Activated CD8-positive, alpha-beta T cell treated with anti-CD3 and anti-CD28 coated beads for 36 hours (primary cell): ENCODE data around the gene STIP1. TPM values are rescaled to one million over a fixed set of nuclear protein-coding genes. Genes with fewer than 3 reads are reported as not detected.

Experiments used
- ATAC-seq: fragments of 200-7000 bp; cut with Tn5 transposase; one replicate; pipeline ENCODE4 v1.10.0; 2021; ENCODE audit warnings: mild to moderate bottlenecking, moderate library complexity
- CTCF ChIA-PET: fragments of 350-600 bp; sonication (Branson Sonifier 250); formaldehyde crosslinking; loops from one replicate; lab custom pipeline; 2021; ENCODE audit warnings: antibody characterized with exemption; lab: Charles Lee
- POLR2A ChIA-PET: fragments of 350-600 bp; sonication (Branson Sonifier 250); formaldehyde crosslinking; loops from one replicate; lab custom pipeline; 2021; ENCODE audit warnings: antibody characterized with exemption; lab: Charles Lee
- DNase-seq: peaks from one replicate; pipeline ENCODE4 v3.0.0-alpha.2; 2020
- H3K27ac Mint-ChIP-seq: one replicate; pipeline ENCODE4 v1.8.0; 2021; ENCODE audit warnings: mild to moderate bottlenecking, mixed read lengths
- H3K27me3 Mint-ChIP-seq: one replicate; pipeline ENCODE4 v1.8.0; 2021; ENCODE audit warnings: mixed read lengths
- H3K36me3 Mint-ChIP-seq: one replicate; pipeline ENCODE4 v1.8.0; 2021; ENCODE audit warnings: low read depth, mixed read lengths
- H3K4me1 Mint-ChIP-seq: one replicate; pipeline ENCODE4 v1.8.0; 2021; ENCODE audit warnings: low read depth, mixed read lengths
- H3K4me3 Mint-ChIP-seq: one replicate; pipeline ENCODE4 v1.8.0; 2021; ENCODE audit warnings: mild to moderate bottlenecking, moderate library complexity, mixed read lengths
- H3K9me3 Mint-ChIP-seq: one replicate; pipeline ENCODE4 v1.8.0; 2021; ENCODE audit warnings: mixed read lengths
- CTCF ChIP-seq: fragments of 200-600 bp; IDR thresholded peaks from one replicate; pipeline ENCODE4 v1.8.0; 2022; ENCODE audit warnings: antibody characterized with exemption, mild to moderate bottlenecking
- intact Hi-C: fragments of 100-400 bp; cut with micrococcal nuclease; formaldehyde crosslinking; loops from one replicate; pipeline ENCODE4 v1.10.0; 2022
- total RNA-seq, 2 experiments: library from RNA; stranded (reverse); gene quantifications; one replicate each; pipeline ENCODE4 v1.2.3, GENCODE V29; 2021

STIP1 gene
- total RNA-seq, 2 experiments from 2014 or later = 396 to 416 TPM

- no peak for DNase-seq
- ChIA-PET POLR2A (interaction anchor here (1.0 to 10.0 kb wide), 4 partner anchors 17 to 48 kb away, joined by 3 to 132 read pairs (median 4); partner anchors contain the start of gene FERMT3), CTCF (interaction anchor here (0.6 to 5.3 kb wide), 16 partner anchors 9 to 103 kb away, joined by 3 to 42 read pairs (median 5); partner anchors contain the start of genes CATSPERZ, FERMT3, PRDX5 and TRMT112)
- Mint-ChIP-seq H3K27ac (no peak overlapping the region), H3K27me3 (no peaks in the 10 kb centered on the region), H3K9me3 (no peaks in the 10 kb centered on the region), H3K4me3 (peak overlapping the region; percentile 90), H3K36me3 (peaks cover 2% of the 10 kb centered on the region), H3K4me1 (peaks cover 16% of the 10 kb centered on the region)
- TF ChIP-seq CTCF = peak; percentile 31
- intact Hi-C loops = no loop called here
- no peak for ATAC-seq
These were observed 66.3 kb downstream of the STIP1 start for GRCh38 chr11:64252003-64252872.

- intact Hi-C loops = no loop called here
- ATAC-seq (no peak), DNase-seq (no peak)
- no peak overlapping the region for H3K27ac Mint-ChIP-seq
- ChIA-PET POLR2A (interaction anchor here (1.7 to 10.0 kb wide), 3 partner anchors 15 to 46 kb away, joined by 5 to 132 read pairs (median 11); partner anchors contain the start of gene FERMT3), CTCF (interaction anchor here (0.7 to 5.3 kb wide), 6 partner anchors 10 to 51 kb away, joined by 3 to 35 read pairs (median 12); no protein-coding TSS in a partner anchor)
- H3K9me3 Mint-ChIP-seq = no peaks in the 10 kb centered on the region
- no peaks in the 10 kb centered on the region for H3K27me3 Mint-ChIP-seq
- peak overlapping the region; percentile 18 for H3K4me3 Mint-ChIP-seq
- peaks cover 2% of the 10 kb centered on the region for H3K36me3 Mint-ChIP-seq
- peaks cover 14% of the 10 kb centered on the region for H3K4me1 Mint-ChIP-seq
- TF ChIP-seq CTCF = no peak
These were observed 67.1 kb downstream of the STIP1 start for GRCh38 chr11:64253043-64253442.

GRCh38 chr11:64253481-64253880 lies 67.5 kb downstream of the STIP1 start:
- H3K9me3 Mint-ChIP-seq = no peaks in the 10 kb centered on the region
- H3K4me3 Mint-ChIP-seq = peak overlapping the region; percentile 18
- POLR2A ChIA-PET = interaction anchor here (3.1 kb wide), 1 partner anchor 14 kb away, joined by 11 read pairs; no protein-coding TSS in a partner anchor
- H3K27me3 Mint-ChIP-seq = no peaks in the 10 kb centered on the region
- H3K36me3 Mint-ChIP-seq = peaks cover 2% of the 10 kb centered on the region
- H3K27ac Mint-ChIP-seq = no peak overlapping the region
- intact Hi-C loops = no loop called here
- no peak for TF ChIP-seq CTCF
- H3K4me1 Mint-ChIP-seq = peaks cover 14% of the 10 kb centered on the region
- CTCF ChIA-PET = interaction anchor here (0.7 to 1.0 kb wide), 2 partner anchors 48 kb away, joined by 3 read pairs; no protein-coding TSS in a partner anchor
- DNase-seq (no peak), ATAC-seq (no peak)

Other genes starting within 250 kb of the STIP1 start
- 10 to 100 TPM; 18.5 to 20.5 TPM for gene NAA40, start 247.2 kb upstream of the STIP1 start, total RNA-seq
- gene COX8A, start 211.6 kb upstream of the STIP1 start, total RNA-seq = 100 to 1,000 TPM; 436 to 497 TPM
- 10 to 100 TPM; 70.1 to 73.9 TPM for gene OTUB1, start 199.7 kb upstream of the STIP1 start, total RNA-seq
- not detected for gene FLRT1, start 150.2 kb upstream of the STIP1 start, total RNA-seq
- 10 to 100 TPM; 38.7 to 38.8 TPM for gene MACROD1, start 20.1 kb upstream of the STIP1 start, total RNA-seq
- 100 to 1,000 TPM; 210 to 214 TPM for gene FERMT3, start 20.6 kb downstream of the STIP1 start, total RNA-seq
- gene TRPT1, start 40.0 kb downstream of the STIP1 start, total RNA-seq = 10 to 100 TPM; 33.7 to 41.5 TPM
- 10 to 100 TPM; 66.0 to 69.2 TPM for gene NUDT22, start 40.1 kb downstream of the STIP1 start, total RNA-seq
- gene DNAJC4, start 44.4 kb downstream of the STIP1 start, total RNA-seq = 10 to 100 TPM; 25.8 to 26.1 TPM
- 100 to 1,000 TPM in 1 of 2 experiments, 10 to 100 TPM in 1; 86.6 to 104 TPM for gene VEGFB, start 48.4 kb downstream of the STIP1 start, total RNA-seq
- 10 to 100 TPM; 23.5 to 26.9 TPM for gene FKBP2, start 54.9 kb downstream of the STIP1 start, total RNA-seq
- 100 to 1,000 TPM; 285 to 287 TPM for gene PPP1R14B, start 60.8 kb downstream of the STIP1 start, total RNA-seq
- gene PLCB3, start 65.4 kb downstream of the STIP1 start, total RNA-seq = 1 to 10 TPM; 8.7 to 9.6 TPM
- gene BAD, start 98.5 kb downstream of the STIP1 start, total RNA-seq = 10 to 100 TPM; 17.2 to 17.7 TPM
- 10 to 100 TPM; 23.7 to 28.5 TPM for gene GPR137, start 99.7 kb downstream of the STIP1 start, total RNA-seq
- under 1 TPM in 1 of 2 experiments, not detected in 1; 0.23 TPM for gene KCNK4, start 105.1 kb downstream of the STIP1 start, total RNA-seq
- gene CATSPERZ, start 114.2 kb downstream of the STIP1 start, total RNA-seq = under 1 TPM in 1 of 2 experiments, not detected in 1; 0.52 TPM
- 10 to 100 TPM; 37.5 to 42.4 TPM for gene ESRRA, start 119.4 kb downstream of the STIP1 start, total RNA-seq
- gene TRMT112, start 131.4 kb downstream of the STIP1 start, total RNA-seq = 100 to 1,000 TPM; 197 TPM
- 100 to 1,000 TPM; 103 to 105 TPM for gene PRDX5, start 131.9 kb downstream of the STIP1 start, total RNA-seq
- 10 to 100 TPM; 65.8 to 76.1 TPM for gene CCDC88B, start 154.0 kb downstream of the STIP1 start, total RNA-seq
- 10 to 100 TPM; 24.6 to 26.0 TPM for gene RPS6KA4, start 173.0 kb downstream of the STIP1 start, total RNA-seq